ENCODE measurements around the gene JARID2.

Gene JARID2

GRCh38 chr6:15472621-15473020 is 226.8 kb downstream of the JARID2 start:
- no peak for DNase-seq (ENCODE audit: low spot score)

GRCh38 chr6:15473174-15473573 is 227.3 kb downstream of the JARID2 start:
- DNase-seq (ENCODE audit: low spot score) = no peak

GRCh38 chr6:15473741-15474161 is 227.9 kb downstream of the JARID2 start:
- no peak for DNase-seq (ENCODE audit: low spot score)

- DNase-seq (ENCODE audit: low spot score) = no peak
These were observed 228.3 kb downstream of the JARID2 start for GRCh38 chr6:15474196-15474595.

GRCh38 chr6:15475261-15475660 is 229.4 kb downstream of the JARID2 start:
- DNase-seq (ENCODE audit: low spot score) = no peak

GRCh38 chr6:15475872-15476271 is 230.0 kb downstream of the JARID2 start:
- no peak for DNase-seq (ENCODE audit: low spot score)

GRCh38 chr6:15476631-15477380 is 230.9 kb downstream of the JARID2 start:
- no peak for DNase-seq (ENCODE audit: low spot score)

- no peak for DNase-seq (ENCODE audit: low spot score)
These were observed 231.9 kb downstream of the JARID2 start for GRCh38 chr6:15477746-15478145.

GRCh38 chr6:15479761-15480160 is 233.9 kb downstream of the JARID2 start:
- DNase-seq (ENCODE audit: low spot score) = no peak

GRCh38 chr6:15480525-15480924 is 234.7 kb downstream of the JARID2 start:
- no peak for DNase-seq (ENCODE audit: low spot score)

- no peak for DNase-seq (ENCODE audit: low spot score)
These were observed 235.8 kb downstream of the JARID2 start for GRCh38 chr6:15481390-15482291.

- no peak for DNase-seq (ENCODE audit: low spot score)
These were observed 237.2 kb downstream of the JARID2 start for GRCh38 chr6:15483060-15483459.

- no peak for DNase-seq (ENCODE audit: low spot score)
These were observed 238.3 kb downstream of the JARID2 start for GRCh38 chr6:15484140-15484539.

GRCh38 chr6:15484821-15485220 is 239.0 kb downstream of the JARID2 start:
- DNase-seq (ENCODE audit: low spot score) = no peak

- no peak for DNase-seq (ENCODE audit: low spot score)
These were observed 240.1 kb downstream of the JARID2 start for GRCh38 chr6:15485936-15486335.

- no peak for DNase-seq (ENCODE audit: low spot score)
These were observed 241.4 kb downstream of the JARID2 start for GRCh38 chr6:15487262-15487661.

- no peak for DNase-seq (ENCODE audit: low spot score)
These were observed 243.5 kb downstream of the JARID2 start for GRCh38 chr6:15489261-15489962.

- DNase-seq (ENCODE audit: low spot score) = no peak
These were observed 244.6 kb downstream of the JARID2 start for GRCh38 chr6:15490242-15491100.

- DNase-seq (ENCODE audit: low spot score) = peak; percentile 72
These were observed 245.6 kb downstream of the JARID2 start for GRCh38 chr6:15491255-15491985.

- DNase-seq (ENCODE audit: low spot score) = no peak
These were observed 246.1 kb downstream of the JARID2 start for GRCh38 chr6:15491986-15492269.
